Measurements from ENCODE around the gene TMEM218.

DNA sequence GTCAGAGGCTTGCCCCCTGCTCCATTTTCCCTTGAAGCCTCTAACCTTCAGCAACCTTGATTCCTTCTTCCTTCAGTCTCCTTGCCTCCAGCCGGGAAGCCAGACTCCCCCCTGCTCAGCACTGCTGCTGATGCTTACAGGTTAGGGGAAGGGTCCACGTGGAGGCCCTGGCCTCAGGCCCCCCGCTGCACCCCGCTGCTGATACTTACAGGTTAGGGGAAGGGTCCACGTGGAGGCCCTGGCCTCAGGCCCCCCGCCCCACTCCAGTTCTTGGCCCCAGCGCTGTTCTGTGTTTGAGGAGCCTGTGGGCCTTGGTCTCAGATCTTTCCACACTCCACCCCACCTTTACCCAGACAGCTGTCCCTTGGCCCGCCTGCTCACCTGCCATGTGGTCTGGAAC, 27.5 kb upstream of the TMEM218 start:
- TF ChIP-seq GATA2 (IDR thresholded peaks at IDR 0.05; ENCODE audit: low read depth, low read length): no peak
- no peak for TF ChIP-seq GATA3 (IDR thresholded peaks at IDR 0.05; ENCODE audit: low read depth, low read length)

All from SH-SY5Y (cell line).